ENCODE data around the gene PTPN7. TPM values are rescaled to one million over a fixed set of nuclear protein-coding genes. Genes with fewer than 3 reads are reported as not detected.

The PTPN7 gene
- total and polyA plus RNA-seq, 2 donors (not counting 3 experiments of a cell fraction or from before 2014, with no cell fraction given): 0.86 to 1.8 TPM

- Histone ChIP-seq H3K4me3 (replicated peaks in 1 of 3; ENCODE audit: insufficient read depth in 1 of 3, low read depth in 1 of 3, low read length in 3 of 3) (no peak overlapping the region), H4K20me1 (replicated peaks; ENCODE audit: control insufficient read depth, extremely low read depth, insufficient read depth, low read length) (no peaks in the 10 kb centered on the region), H3K27me3 (ENCODE audit: control insufficient read depth in 2 of 2, insufficient read depth in 2 of 2, low read length in 2 of 2) (no peaks in the 10 kb centered on the region), H3K9me1 (replicated peaks; ENCODE audit: control insufficient read depth, extremely low read depth, insufficient read depth, low read length) (no peaks in the 10 kb centered on the region), H2AFZ (ENCODE audit: low read depth, low read length) (no peak overlapping the region), H3K27ac (ENCODE audit: insufficient read depth, low read depth, low read length) (no peak overlapping the region), H3K36me3 (ENCODE audit: control insufficient read depth in 2 of 2, extremely low read depth in 1 of 2, insufficient read depth in 2 of 2, low read length in 2 of 2) (no peaks in the 10 kb centered on the region), H3K9me3 (replicated peaks; ENCODE audit: control insufficient read depth, insufficient read depth, low read length) (no peaks in the 10 kb centered on the region), H3K4me1 (ENCODE audit: control insufficient read depth, extremely low read depth, insufficient read depth, low read length) (peaks cover 11% of the 10 kb centered on the region), H3K9ac (replicated peaks; ENCODE audit: extremely low read depth, insufficient read depth, low read length) (no peak overlapping the region), H3K79me2 (ENCODE audit: control insufficient read depth, insufficient read depth, low read length) (no peaks in the 10 kb centered on the region), H3K4me2 (ENCODE audit: insufficient read depth, low read length) (no peak overlapping the region)
- dilution Hi-C loops (cut with MboI; ENCODE audit: extremely low pct_ligation_motif_present, low sequenced_read_pairs): no loop called here
- ChIA-PET CTCF (interaction anchor here (1.0 kb wide), 1 partner anchor 10 kb away, joined by 4 read pairs; no protein-coding TSS in a partner anchor), POLR2A (no interaction called here)
- TF ChIP-seq FOS (IDR thresholded peaks at IDR 0.05; ENCODE audit: borderline replicate concordance, insufficient read depth, low read length) (no peak), MAX (IDR thresholded peaks at IDR 0.05; ENCODE audit: insufficient read depth, insufficient read length) (no peak), POLR2AphosphoS5 (IDR thresholded peaks at IDR 0.05; ENCODE audit: insufficient read depth, low read depth, low read length) (no peak), JUN (IDR thresholded peaks at IDR 0.05; ENCODE audit: borderline replicate concordance, insufficient read depth, insufficient read length, low read depth) (no peak), MYC (IDR thresholded peaks at IDR 0.05; ENCODE audit: low read depth, low read length) (no peak), GATA2 (IDR thresholded peaks at IDR 0.05; ENCODE audit: insufficient read depth, insufficient read length, low read depth, low read length) (no peak), POLR2A (IDR thresholded peaks at IDR 0.05; ENCODE audit: low read depth, low read length) (no peak), EZH2 (IDR thresholded peaks at IDR 0.05; ENCODE audit: borderline replicate concordance, low read depth, low read length, severe bottlenecking) (no peak)
- TF ChIP-seq, protein P1, sequence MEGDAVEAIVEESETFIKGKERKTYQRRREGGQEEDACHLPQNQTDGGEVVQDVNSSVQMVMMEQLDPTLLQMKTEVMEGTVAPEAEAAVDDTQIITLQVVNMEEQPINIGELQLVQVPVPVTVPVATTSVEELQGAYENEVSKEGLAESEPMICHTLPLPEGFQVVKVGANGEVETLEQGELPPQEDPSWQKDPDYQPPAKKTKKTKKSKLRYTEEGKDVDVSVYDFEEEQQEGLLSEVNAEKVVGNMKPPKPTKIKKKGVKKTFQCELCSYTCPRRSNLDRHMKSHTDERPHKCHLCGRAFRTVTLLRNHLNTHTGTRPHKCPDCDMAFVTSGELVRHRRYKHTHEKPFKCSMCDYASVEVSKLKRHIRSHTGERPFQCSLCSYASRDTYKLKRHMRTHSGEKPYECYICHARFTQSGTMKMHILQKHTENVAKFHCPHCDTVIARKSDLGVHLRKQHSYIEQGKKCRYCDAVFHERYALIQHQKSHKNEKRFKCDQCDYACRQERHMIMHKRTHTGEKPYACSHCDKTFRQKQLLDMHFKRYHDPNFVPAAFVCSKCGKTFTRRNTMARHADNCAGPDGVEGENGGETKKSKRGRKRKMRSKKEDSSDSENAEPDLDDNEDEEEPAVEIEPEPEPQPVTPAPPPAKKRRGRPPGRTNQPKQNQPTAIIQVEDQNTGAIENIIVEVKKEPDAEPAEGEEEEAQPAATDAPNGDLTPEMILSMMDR (IDR thresholded peaks at IDR 0.05; ENCODE audit: extremely low read depth in 1 of 2, insufficient read depth in 1 of 2, low read depth in 1 of 2, low read length in 2 of 2): no peak
- no peak for DNase-seq (ENCODE audit: low read depth, low spot score)
- no TSS peak for BruUV-seq (replicated peaks)
- intact Hi-C loops (cut with micrococcal nuclease): no loop called here
- no peak for FAIRE-seq
Measured at GRCh38 chr1:202152399-202152798, 8.0 kb downstream of the PTPN7 start.

Data from endothelial cell of umbilical vein (primary cell).